ENCODE data around the gene RBMS1. TPM values are rescaled to one million over a fixed set of nuclear protein-coding genes. Genes with fewer than 3 reads are reported as not detected.

The RBMS1 gene
- total and polyA plus RNA-seq, 12 donors: 22.6 to 77.7 (median 59.0) TPM

DNA sequence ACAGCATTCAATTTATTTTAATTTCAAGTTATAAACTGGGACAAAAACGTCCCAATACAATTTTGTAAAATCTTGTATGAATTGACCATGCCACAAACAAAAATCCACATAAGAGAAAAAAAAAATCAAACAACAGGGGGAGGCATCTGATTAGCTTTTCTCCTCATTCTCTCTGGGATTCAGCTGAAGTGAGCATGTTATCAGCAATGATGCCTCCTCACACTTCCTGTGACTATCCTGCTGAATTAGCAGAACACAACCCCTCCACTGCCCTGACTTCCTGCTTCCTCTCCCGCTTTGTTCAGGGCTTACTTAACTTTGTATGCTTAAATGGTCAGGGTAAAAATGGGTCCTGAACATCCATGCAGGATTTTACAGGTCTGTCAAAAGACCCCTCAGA is 161.3 kb downstream of the RBMS1 start:
- Histone ChIP-seq H3K9me3 (no peaks in the 10 kb centered on the region), H3K27me3 (no peaks in the 10 kb centered on the region), H3K4me1 (peaks cover 5 to 100% (median 95%) of the 10 kb centered on the region in 9 donors), H3K4me3 (no peak overlapping the region), H3K27ac (peak overlapping the region in 3 of 10 donors; percentile 56 to 82 (median 67)), H3K36me3 (peaks cover 0 to 5% (median 0%) of the 10 kb centered on the region in 9 donors)
- ATAC-seq (peak in 7 of 8 donors; percentile 39 to 81 (median 45)), DNase-seq (peak in 1 of 2 donors; percentile 37)
- WGBS, 2 donors: 26 to 40% methylated on average over 2 of the region's 2 CpGs
- TF ChIP-seq, protein P1, sequence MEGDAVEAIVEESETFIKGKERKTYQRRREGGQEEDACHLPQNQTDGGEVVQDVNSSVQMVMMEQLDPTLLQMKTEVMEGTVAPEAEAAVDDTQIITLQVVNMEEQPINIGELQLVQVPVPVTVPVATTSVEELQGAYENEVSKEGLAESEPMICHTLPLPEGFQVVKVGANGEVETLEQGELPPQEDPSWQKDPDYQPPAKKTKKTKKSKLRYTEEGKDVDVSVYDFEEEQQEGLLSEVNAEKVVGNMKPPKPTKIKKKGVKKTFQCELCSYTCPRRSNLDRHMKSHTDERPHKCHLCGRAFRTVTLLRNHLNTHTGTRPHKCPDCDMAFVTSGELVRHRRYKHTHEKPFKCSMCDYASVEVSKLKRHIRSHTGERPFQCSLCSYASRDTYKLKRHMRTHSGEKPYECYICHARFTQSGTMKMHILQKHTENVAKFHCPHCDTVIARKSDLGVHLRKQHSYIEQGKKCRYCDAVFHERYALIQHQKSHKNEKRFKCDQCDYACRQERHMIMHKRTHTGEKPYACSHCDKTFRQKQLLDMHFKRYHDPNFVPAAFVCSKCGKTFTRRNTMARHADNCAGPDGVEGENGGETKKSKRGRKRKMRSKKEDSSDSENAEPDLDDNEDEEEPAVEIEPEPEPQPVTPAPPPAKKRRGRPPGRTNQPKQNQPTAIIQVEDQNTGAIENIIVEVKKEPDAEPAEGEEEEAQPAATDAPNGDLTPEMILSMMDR (IDR thresholded peaks at IDR 0.05): peak in 5 of 9 donors; percentile 10 to 41 (median 25)
- intact Hi-C loops (cut with DNase I): loop anchor here in 6 of 10 donors (5.0 to 10.0 kb wide), 5 partner anchors 40 to 640 kb away; no protein-coding TSS in a partner anchor

DNA sequence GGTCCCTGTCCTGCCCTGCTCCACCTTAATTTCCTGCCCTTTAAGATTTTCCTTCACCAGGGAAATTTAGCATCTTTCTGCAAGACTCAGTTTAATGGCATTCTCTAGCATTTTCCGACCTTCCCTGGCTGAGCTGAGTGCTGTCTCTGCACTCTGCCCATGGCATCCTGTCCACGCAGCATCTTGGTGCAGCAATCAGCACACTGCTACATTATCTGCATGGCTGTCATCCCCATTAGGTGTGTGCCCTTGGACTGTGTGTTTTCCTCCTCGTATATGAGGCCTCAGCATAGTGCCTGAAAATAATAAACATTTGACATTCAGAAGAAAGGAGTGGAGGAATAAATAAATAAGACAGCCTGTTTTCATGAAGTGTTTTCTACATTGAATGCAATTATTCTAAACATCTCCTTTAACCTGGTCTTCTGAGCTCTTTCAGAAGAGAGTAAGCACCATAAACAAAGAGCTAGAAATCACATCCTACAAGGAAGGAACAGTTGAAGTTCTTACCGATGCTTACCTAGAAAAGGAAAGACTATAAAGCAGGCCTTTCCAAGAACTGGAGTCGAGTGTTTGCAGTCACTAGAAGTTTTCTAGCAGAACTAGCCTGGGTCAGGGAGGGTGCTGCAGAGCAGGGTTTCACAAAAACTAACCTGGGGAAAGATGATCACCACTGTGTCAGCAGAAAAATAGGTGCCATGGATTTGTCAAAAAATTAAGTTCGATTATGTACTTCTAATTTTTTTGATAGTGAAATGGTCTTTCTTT is 162.2 kb downstream of the RBMS1 start:
- DNase-seq (peak; percentile 17 to 55), ATAC-seq (peak; percentile 56 to 91 (median 81))
- H3K4me3 ChIP-seq: no peak overlapping the region
- WGBS, 2 donors: 34 to 39% methylated on average over 6 of the region's 6 CpGs
- H3K9me3 ChIP-seq: no peaks in the 10 kb centered on the region
- peaks cover 5 to 100% (median 99%) of the 10 kb centered on the region in 9 donors for H3K4me1 ChIP-seq
- H3K27me3 ChIP-seq: no peaks in the 10 kb centered on the region
- TF ChIP-seq, protein P1 (IDR thresholded peaks at IDR 0.05): no peak
- H3K36me3 ChIP-seq: peaks cover 0 to 5% (median 0%) of the 10 kb centered on the region in 9 donors
- peak overlapping the region in 9 of 10 donors; percentile 39 to 82 (median 64) for H3K27ac ChIP-seq
- intact Hi-C loops (cut with DNase I): loop anchor here in 6 of 10 donors (5.0 to 10.0 kb wide), 5 partner anchors 41 to 641 kb away; no protein-coding TSS in a partner anchor

DNA sequence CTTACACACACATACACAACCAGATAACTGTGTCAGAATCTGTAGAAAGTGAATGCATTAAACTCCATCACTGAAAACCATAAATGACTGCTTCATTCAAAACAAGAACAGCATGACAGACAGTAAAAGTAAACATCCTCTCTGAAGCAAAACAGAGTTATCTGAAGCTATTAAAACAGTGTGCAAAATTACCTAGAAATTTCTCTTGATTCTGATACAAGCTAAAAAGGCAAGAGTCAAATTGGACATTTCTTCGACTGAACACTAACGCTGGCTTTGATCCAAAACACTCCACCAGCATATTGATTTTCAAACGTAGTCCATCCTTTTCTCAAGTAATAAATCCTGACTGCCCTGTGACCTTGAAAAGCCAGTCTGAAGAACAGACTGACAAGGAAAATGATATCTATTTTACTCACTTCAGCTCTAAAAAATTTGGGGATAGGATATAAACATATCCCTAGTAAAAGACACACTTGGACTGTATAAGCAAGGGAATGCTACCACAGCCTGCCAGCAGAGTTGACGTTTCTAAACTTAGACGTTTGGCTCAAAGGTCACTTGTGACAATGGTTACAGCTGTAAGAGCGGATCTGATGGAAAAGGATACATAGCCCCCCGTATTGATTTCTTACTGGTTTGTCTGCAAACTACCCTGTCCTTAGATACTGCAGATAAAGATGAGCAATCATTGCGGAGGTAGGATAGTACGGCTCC is 164.6 kb downstream of the RBMS1 start:
- Histone ChIP-seq H3K27me3 (no peaks in the 10 kb centered on the region), H3K9me3 (no peaks in the 10 kb centered on the region), H3K4me3 (peak overlapping the region in 3 of 10 donors; percentile 6 to 17 (median 14)), H3K27ac (peak overlapping the region in 9 of 10 donors; percentile 9 to 82 (median 64)), H3K36me3 (peaks cover 0 to 5% (median 0%) of the 10 kb centered on the region in 9 donors), H3K4me1 (peaks cover 0 to 100% (median 100%) of the 10 kb centered on the region in 9 donors)
- ATAC-seq (peak in 6 of 8 donors; percentile 22 to 81 (median 66)), DNase-seq (no peak)
- TF ChIP-seq, protein P1 (IDR thresholded peaks at IDR 0.05): no peak
- intact Hi-C loops (cut with DNase I): loop anchor here in 8 of 10 donors (5.0 to 10.0 kb wide), 9 partner anchors 78 to 646 kb away; partner anchors contain the start of gene RBMS1 (in 6 of the 8)
- 23 to 35% methylated on average over 9 of the region's 9 CpGs for WGBS, 2 donors

DNA sequence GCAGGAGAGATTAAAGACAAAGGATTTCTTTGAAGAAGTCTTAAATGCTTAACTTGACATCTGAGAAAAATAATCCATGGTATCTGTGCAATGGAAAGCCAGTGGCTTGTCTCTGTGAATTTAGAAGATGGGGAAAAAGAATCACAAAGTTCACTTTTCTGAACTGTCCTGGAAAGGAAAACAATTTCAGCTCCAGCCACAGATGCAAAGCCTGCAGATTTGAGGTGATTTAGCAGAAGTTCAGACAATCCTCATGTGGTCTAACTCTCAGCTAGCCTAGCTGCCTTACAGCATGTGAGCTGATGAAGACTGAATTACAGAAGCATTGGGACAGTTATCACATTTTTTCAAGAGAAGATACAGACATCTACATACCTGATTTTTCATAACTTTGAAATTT is 166.8 kb downstream of the RBMS1 start:
- H3K9me3 ChIP-seq: no peaks in the 10 kb centered on the region
- peak overlapping the region in 5 of 10 donors; percentile 25 to 82 (median 45) for H3K27ac ChIP-seq
- peaks cover 0 to 99% (median 82%) of the 10 kb centered on the region in 9 donors for H3K4me1 ChIP-seq
- no peaks in the 10 kb centered on the region for H3K27me3 ChIP-seq
- no peak for DNase-seq
- no peak overlapping the region for H3K4me3 ChIP-seq
- H3K36me3 ChIP-seq: peaks cover 0 to 5% (median 0%) of the 10 kb centered on the region in 9 donors
- ATAC-seq: no peak
- intact Hi-C loops (cut with DNase I): loop anchor here in 8 of 10 donors (5.0 to 10.0 kb wide), 9 partner anchors 81 to 648 kb away; partner anchors contain the start of gene RBMS1 (in 6 of the 8)
- TF ChIP-seq, protein P1 (IDR thresholded peaks at IDR 0.05): no peak
